ENCODE measurements around the gene PRCD.

The PRCD gene, protein sequence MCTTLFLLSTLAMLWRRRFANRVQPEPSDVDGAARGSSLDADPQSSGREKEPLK

DNA sequence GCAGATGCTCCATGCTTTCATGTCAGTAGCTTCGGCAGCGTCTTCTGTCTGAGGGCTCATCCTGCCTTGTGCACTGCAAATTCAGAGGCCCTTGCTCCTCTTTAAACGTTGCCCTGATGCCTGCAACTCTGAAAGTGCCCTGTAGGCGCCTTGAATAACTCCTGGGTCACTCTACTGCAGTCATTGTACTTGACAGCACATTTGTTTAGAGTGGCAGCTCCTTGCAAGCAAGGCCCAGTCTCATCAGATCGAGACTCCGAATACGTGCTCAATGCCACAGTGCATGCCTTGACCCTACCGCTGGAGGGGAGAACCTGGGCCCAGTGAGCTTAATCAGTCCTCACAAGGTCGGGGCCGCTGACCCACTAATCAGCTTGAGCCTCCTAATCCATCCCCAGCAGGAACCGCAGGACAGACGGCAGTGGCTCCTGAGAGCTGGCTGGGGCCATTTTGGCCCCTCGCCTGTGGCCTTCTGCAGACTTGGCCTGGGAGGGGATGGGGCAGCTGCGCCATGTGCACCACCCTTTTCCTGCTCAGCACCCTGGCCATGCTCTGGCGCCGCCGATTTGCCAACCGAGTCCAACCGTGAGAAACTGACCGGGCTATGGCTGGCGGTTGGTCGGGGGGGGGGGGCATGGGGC is at the start of gene PRCD:
PRCD (plus strand) TSS at position 414 of the 641 bp plus-strand sequence; CDS start at position 512, 98 bp downstream.
- no peak for DNase-seq

DNA sequence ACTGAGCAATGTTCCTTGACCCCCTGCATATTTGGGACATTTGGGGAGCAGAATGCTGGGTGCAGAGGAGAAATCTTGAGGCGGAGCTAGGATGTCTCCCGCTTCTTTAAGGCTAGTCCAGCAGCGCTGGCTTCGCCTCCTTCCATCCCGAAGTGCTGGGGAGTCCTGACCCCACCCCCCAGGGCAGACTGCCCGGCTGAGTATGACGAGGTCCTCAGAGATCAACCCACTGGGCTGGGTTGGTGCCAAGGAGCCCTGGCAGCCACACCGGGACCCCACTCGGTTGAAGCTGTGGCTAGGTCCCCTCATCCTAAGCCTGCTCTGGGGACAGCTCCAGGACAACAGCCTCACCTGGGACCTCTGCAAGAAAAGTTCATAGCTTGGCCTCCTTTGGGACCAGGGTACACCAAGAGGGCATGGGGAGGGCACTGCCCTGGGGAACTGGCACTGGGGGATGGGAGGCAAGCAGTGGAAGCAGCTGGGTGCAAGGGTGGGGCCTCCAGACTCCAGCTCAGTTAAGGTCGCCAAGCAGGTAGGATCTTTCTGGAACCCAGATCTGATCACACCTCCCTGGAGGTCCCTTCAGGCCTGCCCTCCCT is 49.6 kb upstream of the PRCD start:
- no peak for DNase-seq

GRCh38 chr17:76491271-76492122 is 48.3 kb upstream of the PRCD start:
- DNase-seq, result no peak

- no peak for DNase-seq
Measured at GRCh38 chr17:76492123-76492988, 47.5 kb upstream of the PRCD start.

DNA sequence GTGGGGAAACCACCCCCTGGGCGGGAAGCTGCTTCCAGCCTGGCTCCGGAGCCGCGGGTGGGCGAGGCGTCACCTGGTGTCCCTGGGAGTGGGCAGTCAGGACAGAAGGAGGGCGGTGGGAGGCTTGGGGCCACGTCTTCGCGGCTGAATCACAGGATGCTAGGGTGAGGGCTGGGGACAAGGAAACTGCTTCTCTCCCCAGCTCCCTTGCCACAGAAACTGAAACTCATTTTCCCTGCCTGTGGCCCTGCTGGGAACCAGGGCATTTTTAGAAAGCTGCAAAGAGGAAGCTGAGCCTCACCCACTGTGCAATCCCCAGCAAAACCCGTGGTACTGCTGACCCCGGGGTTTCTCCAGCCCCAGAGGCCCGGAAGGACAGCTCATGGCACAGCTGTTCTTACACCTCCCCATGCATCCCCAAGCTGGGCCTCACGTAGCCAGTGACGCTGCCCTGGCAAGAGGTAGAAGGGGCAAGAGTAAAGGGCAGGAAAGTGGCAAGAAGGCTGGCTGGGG is 46.8 kb upstream of the PRCD start:
- peak; percentile 23 to 37 for DNase-seq

DNA sequence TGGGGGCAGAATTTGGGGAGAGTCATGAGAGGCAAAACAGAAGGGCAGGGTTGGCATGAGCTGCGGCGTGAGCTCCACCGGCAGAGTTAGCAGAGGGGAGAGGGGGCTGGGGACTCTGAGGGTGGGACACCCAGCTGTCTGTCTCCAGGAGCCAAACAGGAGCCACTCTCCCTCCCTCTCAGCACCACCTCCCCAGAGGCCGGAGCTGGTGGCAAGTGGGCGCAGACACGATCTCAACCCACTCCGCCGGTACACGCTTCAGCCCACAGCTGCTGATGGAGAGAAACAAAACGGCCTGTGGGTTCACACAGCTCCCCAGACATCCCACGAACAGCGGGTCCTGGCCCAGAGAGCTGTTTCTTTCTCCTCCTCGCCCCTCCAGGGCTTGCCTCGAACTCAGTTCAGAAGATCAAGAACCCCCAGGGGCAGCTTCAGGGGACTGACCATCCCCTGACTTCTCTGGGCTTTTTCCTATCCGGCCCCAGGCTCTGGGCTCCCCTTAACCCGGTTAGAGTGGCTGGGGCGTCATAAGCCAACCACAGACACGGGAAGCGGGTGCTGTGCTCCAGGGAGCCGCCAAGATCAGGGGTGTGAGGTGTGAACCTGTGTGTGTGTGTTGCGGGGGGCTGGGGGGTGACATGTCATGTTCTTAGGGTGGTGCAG is 46.2 kb upstream of the PRCD start:
- no peak for DNase-seq

DNA sequence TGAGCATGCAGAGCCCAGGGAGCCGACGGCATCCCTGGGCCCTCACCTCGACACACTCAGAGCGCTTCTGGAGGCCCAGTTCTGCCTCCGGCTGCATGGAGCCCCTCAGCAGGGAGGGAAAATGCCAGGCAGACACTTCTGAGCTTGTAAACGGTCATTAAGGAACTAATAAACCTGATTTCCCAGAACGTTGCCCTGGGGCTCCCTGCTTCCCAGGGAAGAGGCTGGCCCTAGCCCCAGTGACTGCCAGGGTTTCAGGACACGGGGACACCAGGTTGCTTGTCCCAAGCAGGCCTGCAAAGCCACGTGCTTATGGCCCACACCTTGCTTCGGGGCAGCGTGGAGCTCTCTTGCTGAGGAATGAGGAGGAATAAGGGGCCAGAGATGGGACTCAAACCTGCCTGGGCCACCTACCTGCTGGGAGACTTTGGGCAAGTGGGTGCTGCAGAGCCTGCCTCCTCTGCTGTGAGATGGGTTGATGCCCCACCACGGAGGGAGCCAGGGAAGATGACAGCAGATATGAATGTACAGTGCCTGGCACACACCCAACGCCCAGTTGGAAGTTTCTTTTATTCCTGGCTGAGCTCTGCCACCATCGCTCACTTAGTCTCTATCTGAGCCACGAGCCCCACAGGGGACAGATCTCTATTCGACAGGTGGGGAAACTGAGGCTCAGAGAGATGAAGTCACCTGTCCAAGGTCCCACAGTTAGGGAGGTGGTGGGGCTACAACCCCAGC is 44.0 kb upstream of the PRCD start:
- DNase-seq, result no peak

DNA sequence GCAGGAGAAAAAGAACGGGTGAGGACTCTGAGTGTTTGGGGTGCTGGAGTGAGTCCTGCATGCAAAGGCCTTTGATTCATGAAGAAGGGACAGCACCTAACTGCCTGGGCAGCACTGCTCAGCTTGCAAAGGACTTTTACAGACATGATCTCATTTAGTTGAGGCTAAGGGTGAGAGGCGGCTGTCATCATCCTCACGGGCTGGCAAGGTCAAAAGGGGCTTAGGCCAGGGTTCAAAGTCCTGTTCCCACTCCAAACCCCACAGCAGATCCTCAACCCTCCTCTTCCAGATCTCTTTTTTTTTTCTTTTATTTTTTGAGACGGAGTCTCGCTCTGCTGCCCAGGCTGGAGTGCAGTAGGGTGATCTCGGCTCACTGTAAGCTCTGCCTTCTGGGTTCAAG is 43.4 kb upstream of the PRCD start:
- DNase-seq, result no peak

GRCh38 chr17:76497699-76497978 is 42.2 kb upstream of the PRCD start:
- DNase-seq, result no peak

DNA sequence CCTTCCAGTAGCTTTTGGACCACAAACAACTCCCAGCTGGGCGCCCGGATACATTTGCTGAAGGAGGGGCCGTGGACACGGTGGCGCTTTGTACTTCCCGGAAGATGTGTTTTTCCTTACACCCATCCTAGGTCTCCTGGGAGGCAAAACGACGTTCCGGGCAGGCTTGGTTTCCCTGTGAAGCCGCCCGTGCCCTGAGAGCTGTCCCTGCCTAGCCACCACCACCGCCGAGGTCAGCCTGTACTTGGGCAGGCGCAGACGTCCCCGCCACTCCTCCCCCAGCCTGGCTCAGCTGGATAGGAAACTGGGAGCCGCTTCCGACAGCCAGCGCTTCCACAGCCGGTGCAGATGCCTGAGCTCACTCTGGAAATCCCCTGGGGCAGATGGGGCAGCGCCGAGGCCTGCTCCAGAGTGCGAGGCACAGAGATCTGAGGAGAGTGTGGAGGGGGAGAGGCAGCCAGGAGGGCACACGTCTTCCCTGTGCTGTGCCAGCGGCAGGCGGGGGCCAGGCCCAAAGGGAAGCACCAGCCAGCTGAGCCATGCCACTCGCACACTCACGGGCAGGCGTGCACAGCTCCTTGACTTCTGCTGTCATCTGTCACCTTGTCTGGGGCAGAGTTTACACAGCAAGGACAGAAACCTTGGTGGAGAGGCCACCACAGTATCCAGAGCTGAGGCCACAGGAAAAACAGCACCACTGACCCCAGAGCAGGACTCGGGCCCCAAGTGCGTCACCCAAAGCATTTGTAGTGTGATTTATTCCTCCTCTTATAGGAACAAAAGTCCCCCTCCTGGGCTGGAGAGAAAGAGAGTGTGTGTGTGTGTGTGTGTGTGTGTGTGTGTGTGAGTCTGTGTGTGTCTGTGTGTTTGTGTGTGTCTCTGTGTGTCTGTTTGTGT is 41.6 kb upstream of the PRCD start:
- no peak for DNase-seq

DNA sequence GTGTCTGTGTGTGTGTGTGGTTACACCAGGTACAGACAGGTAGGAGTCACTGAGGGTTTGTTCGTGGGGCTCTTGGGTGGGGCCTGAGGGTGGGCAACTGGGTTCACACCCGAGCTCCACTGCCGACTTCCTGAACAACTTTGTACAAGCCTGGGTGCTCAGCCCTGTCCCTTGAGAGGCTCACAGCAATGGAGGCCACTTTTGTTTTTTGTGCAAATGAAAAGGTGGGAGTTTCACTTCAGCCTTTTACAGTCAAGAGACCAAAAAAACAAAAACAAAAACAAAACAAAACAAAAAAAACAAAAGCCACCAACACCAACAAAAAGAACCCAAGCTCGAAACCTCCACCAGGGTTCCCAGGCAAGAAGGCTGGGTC is 41.0 kb upstream of the PRCD start:
- DNase-seq, result no peak

DNA sequence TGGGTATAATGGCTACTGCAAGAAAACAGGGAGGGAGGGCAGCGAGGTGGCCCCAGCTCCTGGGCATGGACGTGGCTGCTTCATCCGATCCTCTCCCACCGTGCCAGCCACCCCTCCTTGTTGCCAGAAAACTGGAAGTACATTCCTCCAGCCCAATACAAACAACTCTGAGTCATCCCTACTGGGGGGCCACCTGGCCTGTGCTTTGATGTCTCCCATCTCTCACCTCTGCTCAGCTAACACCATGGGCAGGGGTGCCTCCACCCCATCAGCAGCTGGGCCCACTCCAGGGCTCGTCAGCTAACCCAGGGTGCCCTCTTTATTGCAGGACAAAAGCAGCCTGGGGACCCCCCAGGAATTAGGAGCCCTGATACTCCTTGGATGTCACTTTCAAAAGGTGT is 40.6 kb upstream of the PRCD start:
- no peak for DNase-seq

DNA sequence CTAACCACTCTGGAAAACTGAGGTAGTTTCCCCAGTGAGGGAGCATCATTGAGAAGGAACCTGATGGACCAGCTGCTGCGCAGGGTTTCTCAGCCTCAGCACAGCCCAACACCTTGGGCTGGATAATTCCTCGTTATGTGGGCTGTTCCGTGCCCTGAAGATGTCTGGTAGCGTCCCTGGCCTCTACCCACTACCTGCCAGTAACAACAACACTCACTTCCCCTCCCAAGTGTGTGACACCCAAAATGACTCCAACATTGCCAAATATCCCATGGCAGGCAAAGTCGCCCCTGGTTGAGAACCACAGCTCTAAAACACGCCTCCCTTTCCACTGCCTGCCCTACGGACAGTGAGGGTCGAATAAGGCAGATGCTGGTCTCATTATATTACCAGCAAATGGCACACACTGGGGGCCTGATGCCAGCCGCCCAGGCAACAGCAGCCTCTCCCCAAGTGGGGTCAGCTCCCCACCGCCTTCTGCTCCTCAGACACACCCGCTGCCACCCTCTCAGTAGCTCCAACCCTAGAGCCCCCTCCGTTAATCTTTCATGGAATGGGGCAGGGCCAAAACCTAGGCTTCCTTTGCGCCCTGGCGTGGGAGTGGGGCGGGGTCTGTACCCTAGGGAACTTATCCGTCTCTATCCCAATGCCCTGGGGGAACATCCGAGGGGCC is 39.6 kb upstream of the PRCD start:
- no peak for DNase-seq

DNA sequence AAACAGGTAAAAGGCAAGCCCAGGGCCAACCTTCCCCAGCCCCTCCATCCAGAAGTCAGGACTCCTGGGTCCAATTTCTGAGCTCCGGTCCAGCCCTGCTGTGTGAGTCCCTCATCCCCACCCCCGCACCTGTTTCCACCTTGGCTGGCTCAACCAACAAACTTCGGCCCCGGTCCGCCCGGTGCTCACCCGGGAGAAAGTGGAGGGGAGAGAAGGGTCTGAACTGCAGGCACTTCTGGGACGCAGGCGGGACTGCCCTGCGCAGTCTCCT is 39.2 kb upstream of the PRCD start:
- no peak for DNase-seq

- DNase-seq, result peak; percentile 90 to 96
Measured at GRCh38 chr17:76501018-76501826, 38.6 kb upstream of the PRCD start, which contains the start of gene RHBDF2. RHBDF2 (minus strand) TSS chr17:76501423; CDS start chr17:76481524, 19,899 bp downstream.

- DNase-seq, result no peak
Measured at GRCh38 chr17:76501827-76502307, 38.0 kb upstream of the PRCD start.

DNA sequence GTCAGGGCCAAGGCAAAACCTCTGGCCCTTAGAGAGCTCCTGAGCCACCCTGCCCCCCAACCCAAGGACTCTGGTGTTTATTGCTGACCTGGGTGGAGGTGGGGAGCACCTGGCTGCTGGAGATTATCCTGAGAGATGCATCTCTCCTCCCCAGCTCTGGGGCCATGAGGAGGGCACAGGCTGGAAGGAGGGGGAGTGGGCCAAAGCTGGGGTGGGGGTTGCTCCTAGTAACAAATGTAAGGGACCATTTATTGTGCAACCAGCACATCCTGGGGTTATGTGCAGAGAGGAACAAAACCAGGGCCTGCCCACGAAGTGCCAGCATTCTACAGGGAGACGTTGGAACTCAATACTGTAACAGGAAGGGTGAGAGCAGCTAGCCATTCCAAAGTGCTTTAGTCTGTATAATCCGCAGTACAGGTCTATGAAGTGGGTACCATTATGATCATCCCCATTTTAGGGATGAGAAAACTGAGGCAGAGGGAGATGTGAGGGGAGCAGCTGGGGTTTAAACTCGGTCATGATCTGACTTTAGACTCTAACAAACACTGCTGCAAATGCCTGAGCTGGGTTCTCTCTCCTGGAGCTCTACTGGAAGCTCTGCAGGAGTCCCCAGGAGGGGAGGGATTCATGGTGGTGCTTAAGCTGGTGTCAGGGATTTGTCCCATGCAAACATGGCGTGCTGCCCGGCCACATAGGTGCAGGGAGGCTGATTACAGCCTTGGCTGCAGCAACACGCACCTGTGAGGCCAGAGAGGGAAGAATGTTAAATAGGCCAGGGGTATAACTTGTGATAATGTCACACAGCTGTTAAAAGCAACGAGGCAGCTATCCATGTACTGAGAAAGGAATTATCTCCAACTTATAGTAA is 37.3 kb upstream of the PRCD start:
- DNase-seq, result no peak

- no peak for DNase-seq
Measured at GRCh38 chr17:76504117-76504516, 35.7 kb upstream of the PRCD start.
